HL-60 (cell line): ENCODE data around the gene GPR107.
"Not testable (repeated sequence)": the region's sequence is repeated elsewhere in the genome, so short reads cannot be mapped to it uniquely, and the experiment has no call there.

Experiments used
- DNase-seq, 2 experiments: peaks; one replicate each; pipeline ENCODE4 v3.0.0-alpha.2; 2010 to 2020; ENCODE audit warnings: low read depth in 1 of 2, low spot score in 1 of 2
- H3K27ac ChIP-seq: fragments of 250-450 bp; sonication (Bioruptor Pico); replicated peaks from 2 replicates; pipeline ENCODE4 v1.5.1; 2020; ENCODE audit warnings: mild to moderate bottlenecking, moderate library complexity
- H3K27me3 ChIP-seq: fragments of 250-450 bp; sonication (Bioruptor Pico); 2 replicates; pipeline ENCODE4 v1.5.1; 2021; ENCODE audit warnings: mild to moderate bottlenecking, moderate library complexity; ENCODE audit not compliant: insufficient read depth, poor library complexity, severe bottlenecking
- H3K4me3 ChIP-seq: replicated peaks from 2 replicates; pipeline ENCODE4 v1.5.1; 2011; ENCODE audit warnings: mild to moderate bottlenecking, control low read depth, low read length; ENCODE audit not compliant: insufficient read depth
- GABPA ChIP-seq: IDR thresholded peaks from 2 replicates; pipeline ENCODE4 v1.6.1; 2012; ENCODE audit warnings: low read depth
- POLR2AphosphoS5 ChIP-seq: IDR thresholded peaks from 2 replicates; pipeline ENCODE4 v1.6.1; 2012; ENCODE audit warnings: low read depth
- SPI1 ChIP-seq: IDR thresholded peaks from 2 replicates; pipeline ENCODE4 v1.6.1; 2012; ENCODE audit warnings: low read depth, mild to moderate bottlenecking, borderline replicate concordance
- long read RNA-seq: library from polyadenylated mRNA; unstranded; transcript quantifications from one replicate; pipeline ENCODE4 v2.0.0, GENCODE V29; 2020
- TF ChIP-seq, protein P1 (sequence below): IDR thresholded peaks from 2 replicates; pipeline ENCODE4 v1.6.1; 2012; ENCODE audit warnings: low read depth; ENCODE audit not compliant: insufficient replicate concordance
- TF ChIP-seq, protein P2 (sequence below): IDR thresholded peaks from one replicate; pipeline ENCODE4 v1.5.1; 2011; ENCODE audit warnings: low read length, control low read depth, inconsistent platforms; ENCODE audit not compliant: insufficient read depth

GPR107 gene
- long read RNA-seq, full-length matches to known transcripts = 21 of 39 reads
- long read RNA-seq, partial matches to known transcripts = 6 of 39 reads
- long read RNA-seq, other reads (novel, unspliced or antisense) = 12 of 39 reads

DNA sequence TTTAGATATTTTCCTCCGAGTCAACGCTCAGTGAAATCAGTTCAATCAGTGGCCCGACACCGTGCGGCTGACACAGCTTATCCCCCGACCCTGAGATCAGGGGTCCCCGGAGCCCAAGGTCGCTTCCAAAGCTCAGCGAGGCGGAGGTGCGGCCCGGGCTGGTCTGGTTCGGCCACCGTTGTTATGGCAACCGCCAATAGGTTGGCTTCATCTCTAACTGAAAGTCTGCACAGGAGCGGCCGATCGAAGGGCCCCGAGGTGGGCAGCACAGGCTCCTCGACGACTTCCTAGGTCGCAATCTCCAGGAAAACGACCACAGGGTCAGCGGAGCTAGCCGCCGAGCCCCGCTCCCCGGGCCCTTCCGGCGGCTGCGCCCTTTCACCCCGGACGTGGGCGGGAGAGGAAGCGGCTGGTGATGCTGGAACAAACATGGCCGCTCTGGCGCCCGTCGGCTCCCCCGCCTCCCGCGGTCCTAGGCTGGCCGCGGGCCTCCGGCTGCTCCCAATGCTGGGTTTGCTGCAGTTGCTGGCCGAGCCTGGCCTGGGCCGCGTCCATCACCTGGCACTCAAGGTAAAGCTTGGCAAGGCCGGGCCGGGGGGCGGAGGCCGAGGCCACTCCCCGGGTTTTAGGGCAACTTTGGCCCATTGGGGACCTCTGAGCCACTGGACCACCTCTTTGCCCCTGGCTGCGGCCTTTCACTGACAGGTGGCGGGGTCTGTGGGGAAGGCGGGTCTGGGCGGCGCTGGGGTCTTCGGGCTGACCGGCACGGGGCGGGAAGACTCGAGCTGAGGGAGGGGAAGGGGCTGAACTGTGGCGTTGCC lies at the start of gene GPR107:
GPR107 (plus strand) TSS at position 403 of the 821 bp plus-strand sequence; CDS start at position 430, 27 bp downstream.
- peak; percentile 65 to 71 for DNase-seq
- Histone ChIP-seq H3K27ac (peak within 1 kb of the TSS; percentile 94), H3K4me3 (peak within 1 kb of the TSS; percentile 81), H3K27me3 (no peaks in the 10 kb centered on the region)
- peak; percentile 46; the same call in 1 of the 2 replicates for TF ChIP-seq POLR2AphosphoS5
- TF ChIP-seq, protein P1, sequence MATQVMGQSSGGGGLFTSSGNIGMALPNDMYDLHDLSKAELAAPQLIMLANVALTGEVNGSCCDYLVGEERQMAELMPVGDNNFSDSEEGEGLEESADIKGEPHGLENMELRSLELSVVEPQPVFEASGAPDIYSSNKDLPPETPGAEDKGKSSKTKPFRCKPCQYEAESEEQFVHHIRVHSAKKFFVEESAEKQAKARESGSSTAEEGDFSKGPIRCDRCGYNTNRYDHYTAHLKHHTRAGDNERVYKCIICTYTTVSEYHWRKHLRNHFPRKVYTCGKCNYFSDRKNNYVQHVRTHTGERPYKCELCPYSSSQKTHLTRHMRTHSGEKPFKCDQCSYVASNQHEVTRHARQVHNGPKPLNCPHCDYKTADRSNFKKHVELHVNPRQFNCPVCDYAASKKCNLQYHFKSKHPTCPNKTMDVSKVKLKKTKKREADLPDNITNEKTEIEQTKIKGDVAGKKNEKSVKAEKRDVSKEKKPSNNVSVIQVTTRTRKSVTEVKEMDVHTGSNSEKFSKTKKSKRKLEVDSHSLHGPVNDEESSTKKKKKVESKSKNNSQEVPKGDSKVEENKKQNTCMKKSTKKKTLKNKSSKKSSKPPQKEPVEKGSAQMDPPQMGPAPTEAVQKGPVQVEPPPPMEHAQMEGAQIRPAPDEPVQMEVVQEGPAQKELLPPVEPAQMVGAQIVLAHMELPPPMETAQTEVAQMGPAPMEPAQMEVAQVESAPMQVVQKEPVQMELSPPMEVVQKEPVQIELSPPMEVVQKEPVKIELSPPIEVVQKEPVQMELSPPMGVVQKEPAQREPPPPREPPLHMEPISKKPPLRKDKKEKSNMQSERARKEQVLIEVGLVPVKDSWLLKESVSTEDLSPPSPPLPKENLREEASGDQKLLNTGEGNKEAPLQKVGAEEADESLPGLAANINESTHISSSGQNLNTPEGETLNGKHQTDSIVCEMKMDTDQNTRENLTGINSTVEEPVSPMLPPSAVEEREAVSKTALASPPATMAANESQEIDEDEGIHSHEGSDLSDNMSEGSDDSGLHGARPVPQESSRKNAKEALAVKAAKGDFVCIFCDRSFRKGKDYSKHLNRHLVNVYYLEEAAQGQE = no peak
- peak; percentile 72 for TF ChIP-seq SPI1
- peak; percentile 79 for TF ChIP-seq GABPA
- TF ChIP-seq, protein P2, sequence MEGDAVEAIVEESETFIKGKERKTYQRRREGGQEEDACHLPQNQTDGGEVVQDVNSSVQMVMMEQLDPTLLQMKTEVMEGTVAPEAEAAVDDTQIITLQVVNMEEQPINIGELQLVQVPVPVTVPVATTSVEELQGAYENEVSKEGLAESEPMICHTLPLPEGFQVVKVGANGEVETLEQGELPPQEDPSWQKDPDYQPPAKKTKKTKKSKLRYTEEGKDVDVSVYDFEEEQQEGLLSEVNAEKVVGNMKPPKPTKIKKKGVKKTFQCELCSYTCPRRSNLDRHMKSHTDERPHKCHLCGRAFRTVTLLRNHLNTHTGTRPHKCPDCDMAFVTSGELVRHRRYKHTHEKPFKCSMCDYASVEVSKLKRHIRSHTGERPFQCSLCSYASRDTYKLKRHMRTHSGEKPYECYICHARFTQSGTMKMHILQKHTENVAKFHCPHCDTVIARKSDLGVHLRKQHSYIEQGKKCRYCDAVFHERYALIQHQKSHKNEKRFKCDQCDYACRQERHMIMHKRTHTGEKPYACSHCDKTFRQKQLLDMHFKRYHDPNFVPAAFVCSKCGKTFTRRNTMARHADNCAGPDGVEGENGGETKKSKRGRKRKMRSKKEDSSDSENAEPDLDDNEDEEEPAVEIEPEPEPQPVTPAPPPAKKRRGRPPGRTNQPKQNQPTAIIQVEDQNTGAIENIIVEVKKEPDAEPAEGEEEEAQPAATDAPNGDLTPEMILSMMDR = no peak

DNA sequence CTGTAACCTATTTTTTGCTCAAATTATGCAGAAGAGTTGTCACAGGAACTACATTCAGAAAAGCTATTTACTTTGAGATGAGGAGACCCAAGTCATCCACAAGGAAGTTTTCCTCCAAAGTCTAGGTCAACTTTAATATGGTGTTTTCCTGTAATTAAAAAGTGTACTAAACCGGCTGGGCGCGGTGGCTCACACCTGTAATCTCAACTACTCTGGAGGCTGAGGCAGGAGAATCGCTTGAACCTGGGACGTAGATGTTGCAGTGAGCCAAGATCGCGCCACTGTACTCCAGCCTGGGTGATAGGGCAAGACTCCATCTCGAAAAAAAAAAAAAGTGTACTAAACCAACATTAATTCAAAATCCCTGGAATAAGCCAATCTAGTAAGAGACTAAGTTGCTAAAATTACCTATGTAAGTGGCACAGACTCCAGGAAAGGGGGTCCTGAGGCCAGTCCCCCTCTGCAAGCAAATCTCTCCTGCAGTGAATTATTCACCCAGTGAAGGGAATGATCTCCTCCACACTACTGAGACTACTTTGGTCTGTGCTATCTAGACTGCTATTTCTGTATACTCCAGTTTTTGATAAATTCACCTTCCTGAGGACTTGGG lies 49.7 kb upstream of the GPR107 start:
- no peak for DNase-seq
- H3K4me3 ChIP-seq = no peak overlapping the region
- H3K27me3 ChIP-seq = no peaks in the 10 kb centered on the region
- H3K27ac ChIP-seq = no peak overlapping the region
- TF ChIP-seq GABPA (no peak), POLR2AphosphoS5 (no peak), SPI1 (no peak)
- TF ChIP-seq, protein P1 = no peak
- TF ChIP-seq, protein P2 = no peak

DNA sequence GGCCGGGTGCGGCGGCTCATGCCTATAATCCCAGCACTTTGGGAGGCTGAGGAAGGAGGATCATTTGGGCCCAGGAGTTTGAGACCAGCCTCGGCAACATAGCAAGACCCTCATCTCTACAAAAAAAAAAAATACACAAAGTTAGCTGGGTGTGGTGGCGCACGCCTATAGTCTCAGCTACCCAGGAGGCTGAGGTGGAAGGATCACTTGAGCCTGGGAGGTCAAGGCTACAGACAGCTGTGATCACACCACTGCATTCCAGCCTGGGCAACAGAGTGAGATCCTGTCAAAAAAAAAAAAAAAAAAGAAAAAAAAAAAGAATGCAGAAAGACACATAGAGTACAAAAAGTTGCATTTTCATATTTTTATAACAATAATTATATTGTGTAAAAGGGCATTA lies 46.8 kb upstream of the GPR107 start:
- H3K4me3 ChIP-seq, H3K27ac ChIP-seq, H3K27me3 ChIP-seq, DNase-seq: not testable (repeated sequence)

GRCh38 chr9:130008538-130008937 lies 45.2 kb upstream of the GPR107 start:
- DNase-seq = no peak
- no peaks in the 10 kb centered on the region for H3K27me3 ChIP-seq
- H3K27ac ChIP-seq = no peak overlapping the region
- no peak overlapping the region for H3K4me3 ChIP-seq
- no peak for TF ChIP-seq GABPA
- TF ChIP-seq, protein P1 = no peak
- no peak for TF ChIP-seq POLR2AphosphoS5
- TF ChIP-seq, protein P2 = no peak
- no peak for TF ChIP-seq SPI1

DNA sequence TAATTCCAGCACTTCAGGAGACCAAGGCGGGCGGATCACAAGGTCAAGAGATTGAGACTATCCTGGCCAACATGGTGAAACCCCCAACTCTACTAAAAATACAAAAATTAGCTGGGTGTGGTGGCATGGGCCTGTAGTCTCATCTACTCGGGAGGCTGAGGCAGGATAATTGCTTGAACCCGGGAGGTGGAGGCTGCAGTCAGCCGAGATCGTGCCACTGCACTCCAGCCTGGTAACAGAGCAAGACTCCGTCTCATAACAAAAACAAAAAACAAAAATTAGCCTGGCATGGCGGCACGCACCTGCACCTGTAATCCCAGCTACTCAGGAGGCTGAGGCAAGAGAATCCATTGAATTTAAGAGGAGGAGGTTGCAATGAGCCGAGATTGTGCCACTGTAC lies 44.2 kb upstream of the GPR107 start:
- not testable (repeated sequence) for H3K27me3 ChIP-seq, H3K4me3 ChIP-seq, H3K27ac ChIP-seq, DNase-seq
